Thoracic aorta (tissue), 2 donors: ENCODE results near the gene LEF1. TPM values are rescaled to one million over a fixed set of nuclear protein-coding genes. Genes with fewer than 3 reads are reported as not detected.

Experiments
- ATAC-seq: fragments of 150-250 bp; one replicate; pipeline ENCODE4 v1.8.0; 2017; ENCODE audit warnings: low read depth; ENCODE audit not compliant: insufficient number of reproducible peaks, low FRiP score
- DNase-seq: peaks from one replicate; pipeline ENCODE4 v3.0.0-alpha.2; 2020; ENCODE audit warnings: low spot score
- H3K27ac ChIP-seq, 2 donors: fragments of 200-600 bp; sonication (generic); 1 replicate in 1 of 2; 2 replicates in 1 of 2; pipeline ENCODE4 v1.5.1; 2016; ENCODE audit warnings: mild to moderate bottlenecking in 2 of 2, moderate library complexity in 2 of 2
- H3K27me3 ChIP-seq: fragments of 200-600 bp; sonication (generic); replicated peaks from 2 replicates; pipeline ENCODE4 v1.6.0; 2016; ENCODE audit warnings: mild to moderate bottlenecking; ENCODE audit not compliant: insufficient read depth
- H3K36me3 ChIP-seq: fragments of 200-600 bp; sonication (generic); one replicate; pipeline ENCODE4 v1.5.1; 2016
- H3K4me1 ChIP-seq, 2 donors: fragments of 200-600 bp; sonication (generic); 1 replicate in 1 of 2; 2 replicates in 1 of 2; pipeline versions ENCODE4 v1.5.1 to v1.6.0; 2016; ENCODE audit warnings: low read depth in 2 of 2, mild to moderate bottlenecking in 1 of 2; ENCODE audit not compliant: control insufficient read depth in 1 of 2
- H3K4me3 ChIP-seq: fragments of 200-600 bp; sonication (generic); 2 replicates; pipeline ENCODE4 v1.5.1; 2016; ENCODE audit warnings: mild to moderate bottlenecking
- H3K9me3 ChIP-seq: fragments of 200-600 bp; sonication (generic); 2 replicates; pipeline ENCODE4 v1.5.1; 2016
- CTCF ChIP-seq: fragments of 200-600 bp; sonication (generic); IDR thresholded peaks from one replicate; pipeline ENCODE4 v1.5.1; 2019; ENCODE audit warnings: antibody characterized with exemption
- total RNA-seq, 2 donors: library from RNA; depleted of rRNA; stranded (reverse); fragments of >200 nt; gene quantifications; one replicate each; pipeline versions ENCODE4 v1.1.0 to v1.2.3, GENCODE V29; 2016

The LEF1 gene
- total RNA-seq, 2 donors from 2014 or later = 0.54 to 3.2 TPM

- Histone ChIP-seq H3K4me3 (peak overlapping the region; percentile 88), H3K27ac (peak overlapping the region; percentile 1 to 12), H3K27me3 (peaks cover 32% of the 10 kb centered on the region), H3K4me1 (peaks cover 14 to 30% of the 10 kb centered on the region in 2 donors), H3K9me3 (no peaks in the 10 kb centered on the region), H3K36me3 (no peaks in the 10 kb centered on the region)
- peak; percentile 20 for TF ChIP-seq CTCF
- ATAC-seq (peak; percentile 29), DNase-seq (no peak)
Observed at GRCh38 chr4:108172231-108172752, 3.6 kb upstream of the LEF1 start.

- DNase-seq = no peak
- Histone ChIP-seq H3K36me3 (no peaks in the 10 kb centered on the region), H3K27me3 (peaks cover 32% of the 10 kb centered on the region), H3K4me1 (peaks cover 17 to 37% of the 10 kb centered on the region in 2 donors), H3K27ac (no peak overlapping the region), H3K9me3 (no peaks in the 10 kb centered on the region), H3K4me3 (peak overlapping the region; percentile 88)
- TF ChIP-seq CTCF = no peak
- ATAC-seq = no peak
Observed at GRCh38 chr4:108171339-108172230, 2.9 kb upstream of the LEF1 start.

GRCh38 chr4:108170631-108171338, 2.1 kb upstream of the LEF1 start:
- ATAC-seq (no peak), DNase-seq (no peak)
- Histone ChIP-seq H3K36me3 (no peaks in the 10 kb centered on the region), H3K27me3 (peaks cover 32% of the 10 kb centered on the region), H3K9me3 (no peaks in the 10 kb centered on the region), H3K27ac (no peak overlapping the region), H3K4me1 (peaks cover 19 to 44% of the 10 kb centered on the region in 2 donors), H3K4me3 (no peak overlapping the region)
- no peak for TF ChIP-seq CTCF

- TF ChIP-seq CTCF = no peak
- H3K27me3 ChIP-seq = peaks cover 38% of the 10 kb centered on the region
- H3K9me3 ChIP-seq = no peaks in the 10 kb centered on the region
- no peak for DNase-seq
- no peaks in the 10 kb centered on the region for H3K36me3 ChIP-seq
- peaks cover 19 to 44% of the 10 kb centered on the region in 2 donors for H3K4me1 ChIP-seq
- ATAC-seq = no peak
- H3K4me3 ChIP-seq = no peak overlapping the region
- no peak overlapping the region for H3K27ac ChIP-seq
Observed at GRCh38 chr4:108169664-108170063, 932 bp upstream of the LEF1 start.

GRCh38 chr4:108168160-108168670, 517 bp downstream of the LEF1 start:
- H3K36me3 ChIP-seq = no peaks in the 10 kb centered on the region
- H3K4me3 ChIP-seq = peak overlapping the region; percentile 84
- no peak for ATAC-seq
- H3K4me1 ChIP-seq = peaks cover 19 to 44% of the 10 kb centered on the region in 2 donors
- DNase-seq = no peak
- no peak overlapping the region for H3K27ac ChIP-seq
- no peaks in the 10 kb centered on the region for H3K9me3 ChIP-seq
- H3K27me3 ChIP-seq = peaks cover 38% of the 10 kb centered on the region
- TF ChIP-seq CTCF = no peak
